HS-27A (cell line): Measurements from ENCODE around the gene ZDHHC11B.

Experiments
- DNase-seq: peaks from one replicate; pipeline ENCODE4 v3.0.0-alpha.2; 2012; ENCODE audit warnings: low read depth, missing footprints

ZDHHC11B gene

DNA sequence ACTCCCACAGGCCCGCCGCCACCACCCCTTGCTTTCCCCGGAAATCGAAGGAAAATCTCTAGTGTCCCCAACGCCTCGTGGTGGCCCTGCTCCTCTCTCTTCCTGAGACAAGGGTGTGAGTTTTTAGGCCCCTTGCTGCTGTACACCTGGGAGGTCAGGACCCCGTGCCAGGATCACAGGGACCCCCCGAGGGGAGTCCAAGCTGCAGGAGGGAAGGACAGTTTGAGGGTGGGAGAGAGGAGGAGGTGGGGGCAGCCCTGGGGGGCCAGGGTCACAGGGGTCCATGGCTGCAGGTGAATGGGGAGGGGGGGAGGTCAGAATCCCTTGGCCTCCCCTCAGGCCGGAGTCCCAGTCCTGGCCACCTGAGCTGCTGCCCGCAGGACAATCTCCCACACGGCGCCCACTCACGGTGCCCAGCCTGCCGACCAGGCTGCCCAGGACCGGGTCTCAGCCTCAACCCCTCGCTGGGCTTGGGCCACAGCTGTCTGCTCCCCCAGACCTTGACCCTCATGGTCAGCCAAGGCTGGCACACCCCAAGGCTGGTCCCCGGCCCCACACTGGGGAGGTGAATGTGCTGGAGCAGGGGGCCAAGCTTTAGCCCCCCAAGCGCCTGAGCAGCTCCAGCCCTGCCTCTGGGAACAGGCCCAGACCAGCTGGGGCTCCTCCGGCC, 111.2 kb downstream of the ZDHHC11B start:
- no peak for DNase-seq

DNA sequence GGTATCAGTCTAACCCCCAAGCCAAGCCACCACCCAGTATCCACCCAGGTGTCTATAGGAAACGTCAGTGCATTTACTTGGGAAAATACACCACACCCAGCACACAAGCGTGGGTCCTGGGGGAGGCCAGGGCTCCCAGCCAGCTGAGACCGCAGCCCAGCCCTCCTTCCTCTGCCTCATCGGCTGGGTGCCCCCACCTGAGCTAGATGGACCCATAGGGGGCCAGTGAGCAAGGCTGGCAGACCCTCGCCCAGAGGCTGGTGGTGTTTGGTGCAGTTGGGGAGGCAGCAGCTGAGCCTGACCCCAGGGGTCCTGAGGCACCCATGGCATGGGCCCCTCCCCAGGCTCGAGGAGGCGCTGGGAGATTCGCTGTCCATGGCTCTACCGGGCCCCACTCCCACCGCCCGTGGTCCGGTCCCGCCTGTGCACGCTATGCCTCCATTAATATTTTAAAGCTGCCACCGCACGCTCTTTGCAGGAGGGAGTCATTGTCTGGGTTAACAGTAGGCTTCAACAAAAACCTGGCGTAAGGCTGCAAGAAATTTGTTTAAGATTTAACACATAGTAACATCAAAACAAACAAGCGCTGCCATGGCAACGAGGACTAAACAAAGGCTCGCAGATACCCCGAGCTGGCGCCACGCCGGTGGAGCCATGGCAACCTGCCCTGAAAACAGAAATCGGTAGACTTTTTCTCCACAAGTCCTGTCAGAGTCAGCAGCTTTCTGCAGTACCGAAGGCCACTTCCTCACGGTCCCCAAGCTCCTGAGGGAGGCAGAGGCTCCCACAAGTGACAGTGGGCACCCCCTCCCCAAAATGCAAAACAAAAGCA, 112.0 kb downstream of the ZDHHC11B start:
- no peak for DNase-seq

DNA sequence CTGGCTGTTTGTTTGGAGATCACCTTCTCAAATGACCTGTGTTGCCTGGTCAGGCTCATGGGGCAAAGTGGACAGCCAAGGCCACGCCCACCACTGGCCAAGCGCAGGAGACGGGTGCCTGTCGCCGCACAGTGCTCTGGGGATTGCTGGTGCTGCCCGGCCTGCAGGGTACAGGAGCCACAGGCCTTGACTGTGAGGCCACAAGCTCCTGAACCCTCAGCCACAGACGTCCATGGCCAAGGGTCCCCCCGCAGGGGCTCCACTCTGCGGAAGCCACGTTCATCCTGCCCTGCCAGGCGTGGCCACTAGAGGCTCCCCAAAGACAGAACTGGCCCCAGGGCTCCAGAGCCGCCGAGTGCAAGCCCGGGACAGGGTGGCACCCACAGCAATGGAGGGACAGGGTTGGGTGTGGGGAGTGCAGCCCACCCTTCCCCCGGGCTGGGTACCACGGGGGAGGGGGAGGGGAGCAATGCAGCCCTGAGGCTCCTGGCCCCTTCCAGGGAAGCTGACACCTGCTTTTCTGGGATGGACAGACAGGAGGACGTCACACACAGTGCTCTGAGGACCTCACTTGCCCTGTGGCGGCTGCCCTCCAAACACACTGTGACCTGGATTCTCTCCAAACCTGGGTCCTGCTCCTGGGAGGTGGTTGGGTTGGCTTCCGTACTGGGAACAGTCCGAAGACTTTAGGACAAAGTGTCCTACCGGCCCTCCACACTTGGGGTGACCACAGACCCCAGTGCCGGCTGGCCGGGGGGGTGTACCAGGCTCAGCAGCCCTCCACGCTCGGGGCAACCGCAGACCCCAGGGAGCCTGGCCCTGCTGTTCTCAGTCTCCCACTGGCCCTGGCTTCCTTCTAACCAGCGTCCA, 112.8 kb downstream of the ZDHHC11B start:
- peak; percentile 8 for DNase-seq

DNA sequence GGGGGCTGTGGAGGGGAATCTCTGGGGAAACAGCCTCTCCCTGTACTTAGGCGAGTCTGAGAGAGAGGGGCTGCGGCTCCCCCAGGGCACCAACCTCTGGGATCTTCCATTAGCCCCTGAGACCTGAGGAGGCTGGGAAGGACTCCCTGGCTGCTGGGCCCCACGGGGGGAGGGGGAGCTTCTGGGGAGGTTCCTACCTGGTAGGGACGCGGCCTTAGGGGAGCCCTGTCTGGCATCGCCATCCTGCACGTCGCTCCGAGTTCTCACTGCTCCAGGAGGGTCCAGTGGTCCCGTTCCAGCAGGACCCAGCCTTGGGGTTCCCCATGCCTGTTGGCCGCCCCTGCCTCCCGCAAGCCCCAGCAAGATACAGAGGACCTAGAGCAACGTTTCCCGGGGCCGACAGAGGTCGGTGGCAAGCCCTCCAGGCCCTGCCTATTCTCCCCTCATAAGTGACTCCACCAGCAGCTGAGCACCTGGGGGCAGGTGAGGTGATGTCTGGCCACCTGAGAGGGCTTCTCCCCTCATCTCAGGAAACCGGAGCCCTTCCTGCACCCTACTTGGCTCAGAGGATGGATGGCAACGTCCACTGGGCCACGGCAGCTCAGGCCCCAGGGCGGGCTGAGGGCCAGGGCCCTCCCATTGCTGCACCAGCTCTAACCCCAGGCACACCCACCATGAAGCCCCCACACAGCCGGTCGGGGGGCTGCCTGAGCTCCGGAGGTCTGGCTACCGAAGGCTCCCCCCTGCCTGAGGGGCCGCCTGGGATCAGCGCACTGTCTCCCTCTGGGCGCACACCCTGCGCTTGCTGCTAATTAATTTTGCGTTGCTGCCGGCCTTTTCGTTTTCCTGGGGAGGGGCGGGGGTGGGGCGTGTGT, 113.9 kb downstream of the ZDHHC11B start:
- no peak for DNase-seq

DNA sequence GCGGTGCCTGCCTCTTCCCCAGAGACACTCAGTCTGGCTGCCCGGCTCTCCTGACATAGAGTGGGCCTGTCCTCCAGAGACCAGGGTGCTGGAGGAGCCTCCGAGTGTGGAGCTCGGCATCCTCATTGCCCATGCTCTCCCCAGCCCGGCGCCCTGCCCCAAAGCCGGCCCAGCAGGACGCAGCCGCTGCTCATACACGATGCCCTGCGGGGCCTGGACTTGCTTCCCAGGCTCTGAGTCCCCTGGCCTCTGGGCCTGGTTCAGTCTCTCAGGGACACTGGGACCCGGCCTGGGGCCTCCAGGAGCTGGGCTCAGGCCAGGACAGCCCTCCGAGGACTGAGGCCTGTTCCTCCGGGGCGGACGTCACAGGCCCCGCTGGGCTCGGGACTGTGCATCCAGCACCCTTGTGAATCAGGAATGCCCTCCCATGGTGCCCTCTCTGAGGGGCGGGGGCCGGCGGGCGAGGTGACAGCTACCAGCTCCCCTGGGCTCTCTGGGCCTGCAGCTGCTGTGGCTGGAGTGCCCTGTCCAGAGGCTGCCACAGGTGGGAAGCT, 114.6 kb downstream of the ZDHHC11B start:
- no peak for DNase-seq

DNA sequence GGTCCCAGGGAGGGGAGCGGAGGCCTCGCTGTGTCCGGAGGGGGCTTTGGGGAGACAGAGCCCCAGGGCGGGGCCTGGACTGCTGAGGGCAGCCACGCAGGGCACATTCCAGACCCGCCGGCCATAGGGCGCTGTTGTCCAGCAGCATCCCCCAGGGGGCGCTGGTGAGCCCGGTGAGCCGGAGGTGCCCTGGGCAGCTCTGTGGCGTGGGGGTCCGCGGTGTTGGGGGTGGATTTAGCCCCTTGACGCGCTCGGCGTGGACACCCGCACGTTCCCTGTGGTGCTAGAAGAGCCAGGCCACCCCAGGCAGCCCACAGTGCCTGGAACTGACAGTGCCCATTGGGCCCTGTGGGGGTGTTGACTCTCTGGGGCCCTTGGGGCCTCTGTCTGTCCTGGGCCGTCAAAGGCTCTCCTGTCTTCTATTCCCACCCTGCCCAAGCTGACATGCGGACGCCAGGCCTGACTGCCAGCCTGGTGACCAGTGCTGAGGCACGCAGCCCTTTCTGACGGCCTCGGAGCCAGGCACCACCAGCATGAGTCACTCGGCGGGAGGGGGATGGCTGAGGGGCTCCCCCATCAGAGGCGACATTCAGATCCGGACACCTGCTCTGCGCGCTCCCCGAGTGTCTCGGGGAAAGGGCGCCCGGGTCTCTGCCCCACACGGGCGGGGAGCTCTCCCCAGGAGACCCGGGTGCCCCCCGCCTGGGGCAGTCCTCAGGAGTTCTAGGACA, 115.3 kb downstream of the ZDHHC11B start:
- DNase-seq = no peak

DNA sequence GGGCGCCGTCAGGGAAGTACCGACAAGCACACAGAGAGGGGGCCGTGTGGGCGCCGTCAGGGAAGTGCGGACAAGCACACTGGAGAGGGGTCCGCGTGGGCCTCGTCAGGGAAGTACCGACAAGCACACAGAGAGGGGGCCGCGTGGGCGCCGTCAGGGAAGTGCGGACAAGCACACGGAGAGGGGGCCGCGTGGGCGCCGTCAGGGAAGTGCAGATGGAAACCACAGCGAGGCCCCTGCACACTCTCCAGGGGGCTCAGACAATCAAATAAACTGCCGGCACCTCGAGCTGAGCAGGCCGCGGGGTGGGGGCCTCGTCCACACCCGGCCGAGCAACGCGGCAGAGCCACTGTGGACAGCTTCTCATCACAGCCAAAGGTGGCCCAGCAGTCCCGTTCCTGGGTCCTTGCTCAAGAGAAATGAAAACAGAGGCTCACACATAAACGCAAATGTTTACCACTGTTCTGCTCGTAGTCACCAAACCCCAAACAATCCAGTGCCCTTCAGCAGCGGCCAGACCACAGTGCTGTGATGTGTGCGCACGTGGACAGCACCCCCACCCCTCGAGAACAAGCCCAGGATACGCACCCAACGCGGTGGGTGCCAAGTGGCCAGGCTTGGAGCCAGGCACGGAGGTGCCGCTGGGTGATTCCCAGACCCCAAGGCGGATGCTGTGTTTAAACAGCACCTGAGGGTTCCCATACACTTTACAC, 116.1 kb downstream of the ZDHHC11B start:
- DNase-seq = no peak

DNA sequence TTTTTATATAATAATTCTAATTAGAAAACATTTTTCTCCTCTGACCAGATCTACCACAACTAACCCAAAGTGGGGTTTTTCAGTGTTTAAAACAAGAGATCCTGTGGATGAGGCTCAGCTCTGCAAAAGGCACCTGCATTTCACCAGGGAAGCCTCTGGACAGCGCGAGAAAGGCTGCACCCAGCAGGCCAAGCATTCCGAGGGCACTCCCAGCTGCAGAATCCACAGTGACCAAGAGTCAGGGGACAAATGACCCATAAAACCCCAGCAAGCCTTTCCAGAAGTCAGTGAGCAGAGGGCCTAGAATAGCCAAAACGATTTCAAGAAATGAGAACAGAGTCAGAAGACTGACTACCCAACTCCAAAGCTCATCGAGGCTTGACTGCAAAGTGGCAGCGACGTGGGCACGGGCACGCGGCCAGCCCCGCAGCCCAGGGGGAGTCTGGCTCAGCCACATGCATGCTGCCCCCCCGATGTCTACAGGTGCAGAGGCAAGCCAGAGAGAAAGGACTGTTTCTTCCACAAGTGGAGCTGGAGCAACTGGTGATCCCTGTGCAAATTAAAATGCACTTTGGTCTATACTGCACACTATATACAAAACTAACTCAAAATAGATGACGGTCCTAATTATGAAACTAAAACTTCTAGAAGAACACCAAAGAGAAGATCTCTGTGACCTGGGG, 117.6 kb downstream of the ZDHHC11B start:
- no peak for DNase-seq

DNA sequence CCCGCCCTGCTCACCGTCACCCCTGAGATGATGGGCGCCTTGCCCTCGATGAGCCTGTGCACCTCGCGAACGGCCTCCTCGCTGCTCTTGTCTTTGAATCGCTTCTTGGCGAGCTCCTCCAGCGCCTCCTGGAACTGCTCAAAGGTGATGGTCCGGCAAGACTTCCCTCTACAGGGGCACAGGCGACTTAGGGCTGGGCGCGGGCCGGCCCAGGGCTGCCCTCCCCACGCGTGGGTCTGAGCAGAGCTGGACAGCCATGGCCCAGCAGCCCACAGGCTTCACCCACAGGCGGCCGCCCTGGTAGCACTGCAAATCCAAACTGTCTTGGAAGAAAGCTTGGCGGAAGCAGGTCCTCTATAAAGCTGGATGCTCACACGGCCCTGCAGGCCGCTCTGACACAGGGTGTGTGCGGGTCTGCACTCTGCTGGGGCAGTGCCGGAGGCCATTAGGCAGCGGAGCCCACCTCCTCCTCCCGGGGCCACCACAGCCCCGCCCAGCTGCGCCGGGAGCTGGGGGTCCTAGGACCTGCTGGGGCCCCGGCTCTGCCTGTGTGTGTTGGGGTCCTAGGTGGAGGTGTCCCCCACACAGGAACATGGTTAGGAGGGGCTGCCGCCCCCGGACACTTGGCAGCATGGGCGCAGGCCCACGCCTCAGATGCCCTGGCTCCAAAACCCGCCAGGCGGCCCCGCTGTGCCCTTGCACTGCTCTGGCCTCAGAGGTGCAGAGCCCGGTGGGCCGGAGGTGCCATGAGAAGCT, 118.4 kb downstream of the ZDHHC11B start:
- no peak for DNase-seq

DNA sequence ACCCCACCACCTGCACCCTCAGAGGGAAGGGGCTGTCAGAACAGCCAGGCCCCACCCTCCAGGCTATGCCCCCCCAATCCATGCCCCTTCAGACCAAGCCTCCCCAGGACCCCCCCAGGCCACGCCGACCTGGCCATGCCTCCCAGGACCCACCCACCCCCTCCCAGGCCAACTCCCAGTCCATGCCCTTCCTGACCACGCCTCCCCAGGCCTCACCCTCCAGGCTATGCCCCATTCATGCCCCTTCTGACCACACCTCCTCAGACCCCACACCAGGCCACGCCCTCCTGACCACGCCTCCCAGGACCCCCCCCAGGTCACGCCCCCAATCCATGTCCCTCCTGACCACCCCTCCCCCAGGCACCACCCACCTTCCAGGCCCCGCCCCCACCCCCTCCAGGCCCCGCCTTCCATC, 119.0 kb downstream of the ZDHHC11B start:
- DNase-seq = no peak

DNA sequence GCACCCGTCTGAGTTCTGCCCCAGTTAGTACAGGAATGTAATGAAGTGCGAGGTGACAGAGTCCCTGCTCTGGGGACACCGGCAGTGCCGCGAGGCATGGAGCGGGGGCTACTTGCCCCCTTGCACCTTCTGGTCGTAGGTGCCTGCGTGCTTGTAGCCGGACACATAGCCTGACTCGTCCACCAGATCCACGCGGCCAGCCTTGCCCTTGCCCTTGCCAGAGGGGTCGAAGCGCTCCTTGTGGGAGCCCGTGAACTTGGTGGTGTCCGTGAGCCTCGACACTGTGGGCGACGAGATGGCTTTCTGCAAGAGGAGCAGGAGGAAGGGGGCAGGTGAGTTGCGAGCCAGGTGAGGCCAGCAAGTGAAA, 119.6 kb downstream of the ZDHHC11B start:
- no peak for DNase-seq

DNA sequence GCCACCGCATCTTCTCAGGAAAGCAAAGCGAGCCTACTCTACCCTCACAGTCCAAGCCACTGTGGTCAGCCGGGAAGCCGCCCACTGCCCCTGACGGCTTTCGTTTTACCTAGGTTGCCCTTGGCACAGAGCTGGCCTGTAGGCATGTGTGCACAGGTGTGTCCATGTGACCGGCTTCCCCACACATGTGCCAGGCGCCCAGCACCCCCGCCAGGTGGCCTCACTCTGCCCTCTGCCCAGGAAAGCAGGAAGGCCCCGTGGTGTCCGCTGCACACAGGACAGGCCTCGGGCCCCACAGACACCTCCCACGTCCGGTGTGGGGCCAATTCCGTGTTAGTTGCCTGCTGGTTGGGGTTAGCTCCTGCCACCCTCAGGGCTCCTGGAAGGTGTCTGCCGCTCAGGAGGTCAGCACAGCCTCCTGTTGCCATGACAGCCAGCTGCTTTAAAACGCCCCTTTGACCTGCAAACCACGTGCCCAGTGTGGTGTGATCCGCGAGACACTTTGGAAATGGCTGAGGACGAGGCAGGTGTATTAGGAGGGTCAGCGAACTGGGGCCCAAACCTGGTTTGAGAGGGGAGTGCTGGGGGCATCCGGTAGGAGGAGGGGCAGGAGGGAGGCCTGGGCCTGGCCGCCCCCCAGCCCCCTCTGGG, 120.1 kb downstream of the ZDHHC11B start:
- no peak for DNase-seq

DNA sequence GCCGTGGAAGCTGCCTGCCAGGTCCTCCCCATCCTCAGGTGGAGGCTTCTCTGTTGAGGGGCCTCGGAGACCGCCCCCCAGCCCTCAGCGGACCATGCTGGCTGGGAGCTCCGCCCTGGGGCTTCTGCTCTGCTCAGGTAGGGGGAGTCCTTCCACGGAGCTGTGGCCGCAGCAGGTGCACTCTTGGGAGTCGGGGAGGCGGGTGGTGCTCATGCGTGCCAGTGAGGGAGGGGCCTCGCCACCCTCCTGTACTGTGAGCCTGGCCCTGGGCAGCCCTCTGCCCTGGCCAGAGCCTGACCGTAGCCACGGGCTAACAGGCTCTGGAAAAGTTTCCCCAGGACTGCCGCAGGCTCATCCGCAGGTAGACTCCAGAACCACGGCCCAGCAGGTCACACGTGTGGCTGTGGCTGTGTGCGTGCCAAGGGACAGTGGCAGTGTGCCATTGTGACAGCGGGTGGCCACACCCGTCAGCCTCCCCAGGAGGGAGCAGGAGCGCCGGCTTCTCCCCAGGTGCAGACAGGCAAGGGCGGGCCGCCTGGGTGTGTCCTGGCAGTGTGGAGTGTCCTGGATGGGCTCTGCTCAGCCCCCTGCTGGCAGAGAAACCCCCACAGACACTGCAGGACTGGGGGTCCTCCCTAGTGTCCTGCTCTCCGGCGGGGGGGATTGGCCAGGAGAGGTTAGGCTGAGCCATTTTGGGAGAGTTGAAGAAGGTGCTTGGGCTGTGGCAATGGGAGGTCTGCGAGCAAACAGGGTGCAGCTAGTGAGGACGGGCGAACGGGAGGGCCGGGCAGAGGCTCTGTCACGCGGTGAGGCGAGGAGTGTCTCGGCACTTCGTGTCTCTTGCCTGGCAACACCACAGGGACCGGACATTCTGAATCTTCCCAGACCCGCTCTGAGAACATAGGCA, 120.8 kb downstream of the ZDHHC11B start:
- DNase-seq = no peak

DNA sequence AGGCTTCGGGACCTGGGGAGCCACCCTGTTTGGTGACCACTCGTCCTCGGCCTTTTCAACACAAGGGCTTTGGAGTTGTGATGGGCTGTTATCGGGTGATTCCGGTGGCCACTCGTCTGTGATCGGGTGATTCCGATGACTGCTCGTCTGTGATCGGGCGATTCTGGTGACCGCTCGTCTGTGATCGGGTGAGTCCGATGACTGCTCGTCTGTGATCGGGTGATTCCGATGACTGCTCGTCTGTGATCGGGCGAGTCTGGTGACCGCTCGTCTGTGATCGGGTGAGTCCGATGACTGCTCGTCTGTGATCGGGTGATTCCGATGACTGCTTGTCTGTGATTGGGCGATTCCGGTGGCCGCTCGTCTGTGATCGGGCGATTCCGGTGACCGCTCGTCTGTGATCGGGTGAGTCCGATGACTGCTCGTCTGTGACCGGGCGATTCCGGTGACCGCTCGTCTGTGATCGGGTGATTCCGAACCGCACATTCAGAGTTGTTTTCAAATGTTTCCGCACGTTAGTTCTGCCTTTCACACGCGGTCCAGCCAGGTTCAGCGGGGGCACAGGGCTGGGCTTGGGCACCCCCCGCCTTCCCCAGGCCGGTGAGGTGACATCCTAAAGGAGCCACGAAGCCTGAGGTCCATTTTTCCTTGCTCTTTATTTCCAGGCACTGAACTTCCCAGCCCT, 121.6 kb downstream of the ZDHHC11B start:
- no peak for DNase-seq

DNA sequence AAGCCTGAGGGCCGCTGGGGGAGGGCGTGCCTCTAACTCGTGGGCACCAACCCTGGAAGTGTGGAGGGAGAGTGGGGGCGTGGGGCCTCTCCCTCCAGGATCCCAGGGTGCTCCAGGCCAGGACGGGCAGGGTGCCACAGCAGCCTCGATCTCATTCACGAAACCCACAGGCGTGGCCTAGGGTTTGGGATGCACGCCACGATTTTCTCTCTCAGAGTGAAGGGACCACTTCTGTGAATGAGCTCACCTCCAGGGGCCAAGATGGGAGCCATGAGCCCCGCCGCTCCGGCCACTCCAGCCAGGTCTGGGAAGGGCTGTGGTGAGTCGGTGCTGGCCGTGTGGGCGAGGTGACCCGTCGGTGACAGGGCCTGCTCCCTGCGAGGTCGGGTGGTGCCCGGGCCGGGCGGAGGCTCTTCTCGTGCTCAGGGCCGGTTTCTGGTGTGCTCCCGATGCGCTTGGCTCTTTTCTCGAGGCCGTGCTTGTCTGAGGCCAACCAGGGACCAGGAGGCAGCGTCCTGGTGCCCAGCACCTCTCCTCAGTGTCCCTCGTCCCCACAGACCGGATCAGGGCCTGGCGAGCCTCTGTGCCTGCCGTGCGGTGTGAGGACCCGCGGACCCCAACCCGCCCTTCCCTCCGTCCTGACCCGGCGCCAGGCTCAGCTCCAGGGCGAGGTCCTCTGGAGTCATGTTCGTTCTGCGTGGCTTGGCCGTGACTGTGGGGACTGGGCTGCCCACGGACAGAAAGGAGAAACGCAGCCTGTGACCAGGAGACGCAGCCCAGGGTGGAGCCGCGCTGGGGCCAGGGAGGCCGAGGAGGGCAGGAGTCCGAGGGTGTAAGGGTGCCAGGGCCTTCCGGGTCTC, 122.4 kb downstream of the ZDHHC11B start:
- no peak for DNase-seq
